ENCODE measurements around the gene AGER.

DNA sequence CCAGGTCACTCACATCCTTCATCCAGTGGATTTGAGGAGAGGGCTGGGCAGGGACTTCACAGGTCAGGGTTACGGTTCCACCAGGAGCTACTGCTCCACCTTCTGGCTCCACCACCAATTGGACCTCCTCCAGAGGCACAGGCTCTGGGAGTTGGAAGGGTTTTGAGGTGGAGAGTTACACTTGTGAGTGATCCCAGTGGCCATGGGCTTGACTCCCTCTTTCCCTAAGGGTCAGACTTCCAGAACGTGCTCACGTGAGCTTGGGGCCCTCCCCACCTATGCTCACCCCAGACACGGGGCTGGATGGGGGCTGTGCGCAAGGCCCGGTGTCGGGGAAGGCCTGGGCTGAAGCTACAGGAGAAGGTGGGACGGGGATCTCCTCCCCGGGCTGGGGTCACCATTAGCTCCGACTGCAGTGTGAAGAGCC is 1.5 kb downstream of the AGER start:
- TF ChIP-seq, protein P1, sequence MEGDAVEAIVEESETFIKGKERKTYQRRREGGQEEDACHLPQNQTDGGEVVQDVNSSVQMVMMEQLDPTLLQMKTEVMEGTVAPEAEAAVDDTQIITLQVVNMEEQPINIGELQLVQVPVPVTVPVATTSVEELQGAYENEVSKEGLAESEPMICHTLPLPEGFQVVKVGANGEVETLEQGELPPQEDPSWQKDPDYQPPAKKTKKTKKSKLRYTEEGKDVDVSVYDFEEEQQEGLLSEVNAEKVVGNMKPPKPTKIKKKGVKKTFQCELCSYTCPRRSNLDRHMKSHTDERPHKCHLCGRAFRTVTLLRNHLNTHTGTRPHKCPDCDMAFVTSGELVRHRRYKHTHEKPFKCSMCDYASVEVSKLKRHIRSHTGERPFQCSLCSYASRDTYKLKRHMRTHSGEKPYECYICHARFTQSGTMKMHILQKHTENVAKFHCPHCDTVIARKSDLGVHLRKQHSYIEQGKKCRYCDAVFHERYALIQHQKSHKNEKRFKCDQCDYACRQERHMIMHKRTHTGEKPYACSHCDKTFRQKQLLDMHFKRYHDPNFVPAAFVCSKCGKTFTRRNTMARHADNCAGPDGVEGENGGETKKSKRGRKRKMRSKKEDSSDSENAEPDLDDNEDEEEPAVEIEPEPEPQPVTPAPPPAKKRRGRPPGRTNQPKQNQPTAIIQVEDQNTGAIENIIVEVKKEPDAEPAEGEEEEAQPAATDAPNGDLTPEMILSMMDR (IDR thresholded peaks at IDR 0.05; ENCODE audit: borderline replicate concordance, extremely low read depth, low read length, poor library complexity, severe bottlenecking): no peak
- no peak for TF ChIP-seq EZH2 (IDR thresholded peaks at IDR 0.05; ENCODE audit: borderline replicate concordance, low read depth, low read length, severe bottlenecking)
